T-cell (primary cell): Measurements from ENCODE around the gene SLFN5. TPM values are rescaled to one million over a fixed set of nuclear protein-coding genes. Genes with fewer than 3 reads are reported as not detected.

ENCODE experiments used
- ATAC-seq, 4 experiments: fragments of 200-7000 bp in 3 of 4; fragments of 150-1000 bp in 1 of 4; cut with Tn5 transposase; replicated peaks in 1 of 4; 1 replicate in 3 of 4; 2 replicates in 1 of 4; pipeline ENCODE4 v1.10.0; 2021; ENCODE audit warnings: moderate library complexity in 3 of 4, mild to moderate bottlenecking in 2 of 4, moderate number of reproducible peaks in 1 of 4
- CTCF ChIA-PET, 2 donors: fragments of 300-600 bp; sonication (Branson Sonifier 250); formaldehyde crosslinking; loops; one replicate each; lab custom pipeline; 2022; ENCODE audit warnings: antibody characterized with exemption in 2 of 2; lab: Charles Lee
- POLR2A ChIA-PET, 2 donors: fragments of 300-600 bp; sonication (Branson Sonifier 250); formaldehyde crosslinking; loops; one replicate each; lab custom pipeline; 2022; ENCODE audit warnings: antibody characterized with exemption in 2 of 2; lab: Charles Lee
- DNase-seq, 35 experiments: peaks; one replicate each; pipeline versions ENCODE4 v3.0.0 to v3.0.0-alpha.2; 2013 to 2023
- H3K27ac ChIP-seq: one replicate; pipeline ENCODE4 v1.5.1; 2013; ENCODE audit warnings: low read length
- H3K27me3 ChIP-seq, 2 experiments: replicated peaks in 1 of 2; 1 replicate in 1 of 2; 2 replicates in 1 of 2; pipeline versions ENCODE4 v1.6.1 to v1.7.0; 2013; ENCODE audit warnings: low read length in 1 of 2, mixed read lengths in 1 of 2; ENCODE audit not compliant: control insufficient read depth in 2 of 2, insufficient read depth in 2 of 2; ENCODE audit errors: extremely low read depth in 1 of 2
- H3K36me3 ChIP-seq, 2 donors: 1 replicate in 1 of 2; 2 replicates in 1 of 2; pipeline versions ENCODE4 v1.6.1 to v1.7.0; 2013; ENCODE audit warnings: low read length in 1 of 2; ENCODE audit not compliant: control insufficient read depth in 2 of 2, insufficient read depth in 1 of 2; ENCODE audit errors: extremely low read depth in 1 of 2
- H3K4me1 ChIP-seq, 2 experiments: 1 replicate in 1 of 2; 2 replicates in 1 of 2; pipeline versions ENCODE4 v1.6.1 to v1.7.0; 2013; ENCODE audit warnings: low read length in 2 of 2, mixed read lengths in 1 of 2; ENCODE audit not compliant: insufficient read depth in 2 of 2, control insufficient read depth in 1 of 2; ENCODE audit errors: extremely low read depth in 1 of 2
- H3K4me3 ChIP-seq, 2 donors: 1 replicate in 1 of 2; 2 replicates in 1 of 2; pipeline versions ENCODE4 v1.5.1 to v1.7.0; 2013; ENCODE audit warnings: mild to moderate bottlenecking in 2 of 2, low read length in 1 of 2, moderate library complexity in 1 of 2; ENCODE audit not compliant: control insufficient read depth in 1 of 2; ENCODE audit errors: extremely low read depth in 1 of 2
- H3K9me3 ChIP-seq: 2 replicates; pipeline ENCODE4 v1.7.0; 2013
- H3K27ac Mint-ChIP-seq, 2 donors: one replicate each; pipeline ENCODE4 v1.8.0; 2020 to 2021; ENCODE audit warnings: mild to moderate bottlenecking in 2 of 2, mixed read lengths in 2 of 2
- H3K27me3 Mint-ChIP-seq, 2 donors: one replicate each; pipeline ENCODE4 v1.8.0; 2021 to 2022; ENCODE audit warnings: mixed read lengths in 2 of 2
- H3K36me3 Mint-ChIP-seq: one replicate; pipeline ENCODE4 v1.8.0; 2021; ENCODE audit warnings: mixed read lengths
- H3K4me1 Mint-ChIP-seq, 3 donors: one replicate each; pipeline ENCODE4 v1.8.0; 2020 to 2022; ENCODE audit warnings: mixed read lengths in 3 of 3, mild to moderate bottlenecking in 1 of 3
- H3K4me3 Mint-ChIP-seq, 3 donors: one replicate each; pipeline ENCODE4 v1.8.0; 2020 to 2022; ENCODE audit warnings: mild to moderate bottlenecking in 3 of 3, mixed read lengths in 3 of 3, moderate library complexity in 3 of 3
- H3K9me3 Mint-ChIP-seq, 3 donors: one replicate each; pipeline ENCODE4 v1.8.0; 2020 to 2022; ENCODE audit warnings: mixed read lengths in 3 of 3
- WGBS: methylation state at CpG from one replicate; pipeline ENCODE4 v1.1.5; 2013; ENCODE audit warnings: missing lambda C conversion rate; ENCODE audit not compliant: insufficient coverage; 5-methylcytosine and 5-hydroxymethylcytosine counted together
- total RNA-seq, 35 experiments: library from RNA in 6 of 35; stranded (reverse) in 6 of 35; fragments of 120-200 nt in 1 of 35; gene quantifications; one replicate each; pipeline versions ENCODE4 v1.2.1 to v1.2.4 and lab custom pipeline; 2013 to 2026

SLFN5 gene
- total RNA-seq, 5 donors from 2014 or later (not counting 1 experiment from before 2014, with no cell fraction given), result 132 to 195 (median 164) TPM

DNA sequence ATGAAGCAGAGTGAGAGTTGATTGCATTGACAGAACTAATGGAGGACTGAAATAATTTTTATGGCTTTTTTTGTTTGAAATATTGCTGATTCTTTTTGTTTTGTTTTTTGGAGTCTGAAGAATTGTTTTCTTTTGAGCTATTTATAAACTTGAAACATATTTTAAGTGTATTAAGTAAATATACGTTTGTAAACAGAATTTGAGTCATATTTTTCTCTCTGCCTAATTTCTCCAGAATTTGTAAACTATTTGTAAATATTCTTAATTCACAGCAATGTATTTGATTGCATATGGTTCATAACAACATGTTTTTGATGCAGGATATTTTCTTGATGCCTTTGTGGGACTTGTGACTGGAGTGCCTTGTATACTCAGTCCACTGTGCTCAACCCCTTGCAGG, 79.9 kb downstream of the SLFN5 start:
- ChIA-PET POLR2A (no interaction called here), CTCF (no interaction called here)
- Histone ChIP-seq H3K27ac (no peak overlapping the region), H3K4me3 (no peak overlapping the region), H3K36me3 (peaks cover 3 to 26% of the 10 kb centered on the region in 2 donors), H3K4me1 (no peaks in the 10 kb centered on the region), H3K27me3 (no peaks in the 10 kb centered on the region), H3K9me3 (no peaks in the 10 kb centered on the region)
- Mint-ChIP-seq H3K36me3 (peaks cover 60% of the 10 kb centered on the region), H3K27ac (no peak overlapping the region), H3K4me1 (peaks cover 15 to 34% (median 22%) of the 10 kb centered on the region in 3 donors), H3K9me3 (peaks cover 3 to 9% (median 5%) of the 10 kb centered on the region in 3 donors), H3K4me3 (no peak overlapping the region), H3K27me3 (no peaks in the 10 kb centered on the region)
- no peak for DNase-seq
- ATAC-seq, result no peak
- WGBS, result no CpG with 5 or more reads among the region's 1 CpG

Other genes with a start within 250 kb of the SLFN5 start
- 10 to 100 TPM; 51.3 to 80.2 (median 74.1) TPM for gene RFFL, start 179.4 kb upstream of the SLFN5 start, total RNA-seq
- gene RAD51D, start 123.2 kb upstream of the SLFN5 start, total RNA-seq, result 10 to 100 TPM; 14.6 to 29.9 (median 19.0) TPM
- gene FNDC8, start 121.5 kb upstream of the SLFN5 start, total RNA-seq, result not detected
- 10 to 100 TPM; 12.3 to 29.1 (median 17.8) TPM for gene NLE1, start 100.8 kb upstream of the SLFN5 start, total RNA-seq
- gene UNC45B, start 95.3 kb upstream of the SLFN5 start, total RNA-seq, result under 1 TPM; 0.13 to 0.50 (median 0.26) TPM
- gene SLC35G3, start 48.7 kb upstream of the SLFN5 start, total RNA-seq, result not detected
- gene SLFN11, start 130.5 kb downstream of the SLFN5 start, total RNA-seq, result 10 to 100 TPM; 22.2 to 43.2 (median 31.0) TPM
- 1 to 10 TPM; 4.9 to 8.1 (median 7.1) TPM for gene SLFN12, start 189.4 kb downstream of the SLFN5 start, total RNA-seq
- gene SLFN13, start 205.7 kb downstream of the SLFN5 start, total RNA-seq, result 10 to 100 TPM; 26.6 to 34.9 (median 30.9) TPM